HG03571 (cell line): Measurements from ENCODE around the gene TPK1.
"Not testable (repeated sequence)": the region's sequence is repeated elsewhere in the genome, so short reads cannot be mapped to it uniquely, and the experiment has no call there.

Source experiments
- ATAC-seq: cut with Tn5 transposase; IDR thresholded peaks from one replicate; pipeline ENCODE4 v1.9.1; 2021; ENCODE audit not compliant: unreplicated experiment

The TPK1 gene

GRCh38 chr7:144726840-144727239, 109.0 kb downstream of the TPK1 start:
- not testable (repeated sequence) for ATAC-seq

GRCh38 chr7:144725070-144725469, 110.8 kb downstream of the TPK1 start:
- peak; percentile 100 for ATAC-seq

GRCh38 chr7:144723301-144723700, 112.6 kb downstream of the TPK1 start:
- ATAC-seq: no peak

GRCh38 chr7:144720710-144721109, 115.1 kb downstream of the TPK1 start:
- no peak for ATAC-seq

GRCh38 chr7:144720149-144720548, 115.7 kb downstream of the TPK1 start:
- no peak for ATAC-seq

- ATAC-seq: no peak
Measured at GRCh38 chr7:144717720-144718119, 118.1 kb downstream of the TPK1 start.

- no peak for ATAC-seq
Measured at GRCh38 chr7:144713850-144714249, 122.0 kb downstream of the TPK1 start.

- no peak for ATAC-seq
Measured at GRCh38 chr7:144710791-144711190, 125.1 kb downstream of the TPK1 start.

GRCh38 chr7:144709066-144709465, 126.8 kb downstream of the TPK1 start:
- ATAC-seq: no peak

- no peak for ATAC-seq
Measured at GRCh38 chr7:144691240-144691639, 144.6 kb downstream of the TPK1 start.

GRCh38 chr7:144682581-144683280, 153.1 kb downstream of the TPK1 start:
- no peak for ATAC-seq

GRCh38 chr7:144676492-144676891, 159.4 kb downstream of the TPK1 start:
- no peak for ATAC-seq

GRCh38 chr7:144674550-144674949, 161.3 kb downstream of the TPK1 start:
- ATAC-seq: no peak

GRCh38 chr7:144672869-144673268, 163.0 kb downstream of the TPK1 start:
- ATAC-seq: no peak

GRCh38 chr7:144671429-144671828, 164.4 kb downstream of the TPK1 start:
- ATAC-seq: no peak

GRCh38 chr7:144670218-144670617, 165.6 kb downstream of the TPK1 start:
- ATAC-seq: no peak

GRCh38 chr7:144668503-144668902, 167.3 kb downstream of the TPK1 start:
- ATAC-seq: no peak

GRCh38 chr7:144665689-144666381, 170.0 kb downstream of the TPK1 start:
- ATAC-seq: no peak

GRCh38 chr7:144659211-144659610, 176.6 kb downstream of the TPK1 start:
- ATAC-seq: no peak

- ATAC-seq: no peak
Measured at GRCh38 chr7:144656965-144657517, 178.8 kb downstream of the TPK1 start.

- peak; percentile 66 for ATAC-seq
Measured at GRCh38 chr7:144653449-144653848, 182.4 kb downstream of the TPK1 start.

GRCh38 chr7:144650439-144650838, 185.4 kb downstream of the TPK1 start:
- ATAC-seq: no peak
